NB4 (cell line): ENCODE data around the gene ZNF541.
A peak's percentile ranks its signal among the peaks of the same experiment; 100 is the strongest.
"Not testable (repeated sequence)": the region's sequence is repeated elsewhere in the genome, so short reads cannot be mapped to it uniquely, and the experiment has no call there.

Source experiments
- DNase-seq: peaks from one replicate; pipeline ENCODE4 v3.0.0; 2010; ENCODE audit warnings: low read depth
- H3K4me3 ChIP-seq: one replicate; pipeline ENCODE4 v1.5.1; 2011; ENCODE audit warnings: mild to moderate bottlenecking, low read depth, low read length, moderate library complexity
- CTCF ChIP-seq: IDR thresholded peaks from one replicate; pipeline ENCODE4 v1.5.1; 2012; ENCODE audit warnings: low read depth, low read length
- MYC ChIP-seq: IDR thresholded peaks from 2 replicates; pipeline ENCODE4 v1.6.1; 2011; ENCODE audit warnings: low read depth, low read length
- POLR2A ChIP-seq: IDR thresholded peaks from 2 replicates; pipeline ENCODE4 v1.6.1; 2011; ENCODE audit warnings: mild to moderate bottlenecking; ENCODE audit not compliant: insufficient read length; ENCODE audit errors: extremely low read depth
- TF ChIP-seq, protein P1 (sequence below): IDR thresholded peaks from 2 replicates; pipeline ENCODE4 v1.6.1; 2011; ENCODE audit warnings: low read depth, low read length

The ZNF541 gene

GRCh38 chr19:47600246-47601179, 27.6 kb upstream of the ZNF541 start:
- peak; percentile 100 for DNase-seq
- peak overlapping the region; percentile 90 for H3K4me3 ChIP-seq
- TF ChIP-seq POLR2A = peak; percentile 98
- no peak for TF ChIP-seq CTCF
- peak; percentile 39; the same call in 1 of the 2 replicates for TF ChIP-seq MYC
- TF ChIP-seq, protein P1, sequence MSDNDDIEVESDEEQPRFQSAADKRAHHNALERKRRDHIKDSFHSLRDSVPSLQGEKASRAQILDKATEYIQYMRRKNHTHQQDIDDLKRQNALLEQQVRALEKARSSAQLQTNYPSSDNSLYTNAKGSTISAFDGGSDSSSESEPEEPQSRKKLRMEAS = peak; percentile 39; the same call in 1 of the 2 replicates

GRCh38 chr19:47599671-47600245, 26.8 kb upstream of the ZNF541 start:
- DNase-seq = not testable (repeated sequence)
- H3K4me3 ChIP-seq = peak overlapping the region; percentile 68

DNA sequence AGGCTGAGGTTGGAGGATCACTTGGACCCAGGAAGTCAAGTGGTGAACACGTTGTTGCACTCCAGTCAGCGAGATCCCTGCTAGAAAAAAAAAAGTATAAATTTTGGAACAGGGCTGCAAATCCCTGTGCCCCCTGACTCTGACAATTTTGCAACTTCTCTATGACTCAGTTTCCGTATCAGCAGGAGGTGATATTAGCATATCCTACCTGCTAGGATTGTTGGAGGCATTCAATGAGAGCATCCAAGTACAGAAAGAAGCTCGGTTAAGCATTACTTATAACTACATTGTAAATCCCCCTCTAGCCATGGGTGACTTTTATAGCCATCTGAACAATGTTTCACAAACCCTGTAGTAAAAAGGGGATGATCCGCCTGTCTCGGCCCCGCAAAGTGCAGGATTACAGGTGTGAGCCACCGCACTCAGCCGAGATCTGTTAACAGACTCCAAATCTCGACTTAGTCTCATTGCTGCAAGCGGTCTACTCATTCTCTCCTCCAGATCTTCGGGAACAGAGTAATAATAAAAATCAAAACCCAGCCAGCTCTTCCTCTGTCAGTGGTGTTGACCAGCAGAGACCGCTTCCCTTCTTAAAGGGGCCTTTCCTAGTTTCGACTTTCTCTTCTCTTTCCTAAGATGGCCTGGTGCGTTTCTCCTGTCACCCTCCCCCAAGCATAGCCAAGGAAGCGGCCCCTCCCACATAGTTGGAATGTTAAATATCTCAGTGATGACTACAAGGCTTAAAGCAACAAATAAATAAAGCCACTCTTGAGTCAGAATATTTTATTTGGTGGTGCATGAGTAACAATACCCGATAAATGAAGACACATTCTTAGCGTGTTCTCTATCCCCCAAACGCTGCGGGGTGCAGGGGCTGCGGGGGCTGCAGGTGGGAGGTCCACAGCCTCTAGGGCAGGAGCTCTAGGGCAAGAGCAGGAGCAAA, 25.7 kb upstream of the ZNF541 start:
- H3K4me3 ChIP-seq = no peak overlapping the region
- no peak for DNase-seq
- TF ChIP-seq POLR2A (no peak), CTCF (no peak), MYC (no peak)
- TF ChIP-seq, protein P1 = no peak

DNA sequence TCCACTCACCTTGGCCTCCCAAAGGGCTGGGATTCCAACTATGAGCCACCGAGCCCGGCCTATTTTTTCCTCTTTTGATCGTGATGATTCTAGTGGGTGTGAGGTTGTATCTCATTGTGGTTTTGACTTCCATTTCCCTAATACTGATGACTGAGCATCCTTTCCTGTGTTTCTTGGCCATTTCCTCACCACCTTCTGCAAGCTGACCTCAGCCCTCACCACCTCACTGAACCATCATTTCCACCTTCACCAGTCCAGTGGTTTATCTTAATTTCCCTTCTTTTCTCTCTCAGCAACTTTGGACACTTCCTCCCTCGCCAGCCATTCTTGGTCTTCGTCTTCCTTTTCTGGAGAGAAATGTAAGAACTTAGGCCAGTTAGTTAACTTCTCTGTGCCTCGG, 23.0 kb upstream of the ZNF541 start:
- no peak overlapping the region for H3K4me3 ChIP-seq
- peak; percentile 58 for DNase-seq
- TF ChIP-seq, protein P1 = no peak
- no peak for TF ChIP-seq MYC
- TF ChIP-seq POLR2A = no peak
- no peak for TF ChIP-seq CTCF

- TF ChIP-seq, protein P1 = no peak
- TF ChIP-seq CTCF (no peak), MYC (no peak), POLR2A (no peak)
- no peak for DNase-seq
- H3K4me3 ChIP-seq = no peak overlapping the region
These were observed 20.9 kb upstream of the ZNF541 start for GRCh38 chr19:47593860-47594259.

- H3K4me3 ChIP-seq = no peak overlapping the region
- TF ChIP-seq POLR2A (no peak), MYC (no peak), CTCF (no peak)
- TF ChIP-seq, protein P1 = no peak
These were observed 16.9 kb upstream of the ZNF541 start for GRCh38 chr19:47589824-47590223.

More at GRCh38 chr19:47589824-47590223, 16.9 kb upstream of the ZNF541 start:
- no peak for DNase-seq
